ENCODE data around the gene WDFY4. TPM values are rescaled to one million over a fixed set of nuclear protein-coding genes. Genes with fewer than 3 reads are reported as not detected.
A peak's percentile ranks its signal among the peaks of the same experiment; 100 is the strongest.

WDFY4 gene
- total RNA-seq, 1 experiment from 2014 or later = not detected

DNA sequence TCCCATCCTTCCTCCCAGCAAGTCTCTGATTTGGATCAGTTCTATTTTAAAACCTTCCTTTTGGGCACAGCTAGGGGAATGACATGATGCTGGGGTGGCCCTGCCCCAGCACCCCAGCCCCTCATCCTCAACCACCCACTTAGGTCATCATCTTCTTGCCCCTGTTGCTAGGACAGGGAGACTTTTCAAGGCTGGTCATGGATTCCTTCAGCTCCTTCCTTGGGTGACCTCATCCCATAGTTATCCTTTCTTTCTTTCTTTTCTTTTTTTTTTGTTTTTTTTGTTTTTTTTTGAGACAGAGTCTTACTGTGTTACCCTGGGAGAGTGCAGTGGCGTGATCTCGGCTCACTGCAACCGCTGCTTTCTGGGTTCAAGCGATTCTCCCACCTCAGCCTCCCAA lies 127.2 kb downstream of the WDFY4 start:
- H3K27me3 ChIP-seq (ENCODE audit: insufficient read depth, low read length) = peaks cover 4% of the 10 kb centered on the region; the same call in 1 of the 2 replicates
- no peaks in the 10 kb centered on the region for H3K9me3 ChIP-seq (ENCODE audit: control insufficient read depth, low read depth, low read length)
- no peak overlapping the region for H2AFZ ChIP-seq (ENCODE audit: low read length)
- H4K20me1 ChIP-seq (ENCODE audit: control insufficient read depth, insufficient read depth, insufficient read length) = peaks cover 3% of the 10 kb centered on the region
- H2BK120ac ChIP-seq (ENCODE audit: low read depth, low read length, poor library complexity, severe bottlenecking) = no peak overlapping the region
- H2BK20ac ChIP-seq (ENCODE audit: low read depth, low read length, poor library complexity, severe bottlenecking) = no peak overlapping the region
- peaks cover 0 to 2% (median 0%) of the 10 kb centered on the region in 3 experiments; a peak in 1 of 7 replicates for H3K36me3 Mint-ChIP-seq (ENCODE audit: insufficient read depth in 1 of 3, low read depth in 3 of 3)
- H3K9me3 Mint-ChIP-seq = peaks cover 3 to 6% of the 10 kb centered on the region in 2 experiments; a peak in 1 of 5 replicates
- no peak overlapping the region for H2AK5ac ChIP-seq (ENCODE audit: insufficient read length, low read length)
- H3K4me1 Mint-ChIP-seq = peaks cover 8 to 10% of the 10 kb centered on the region in 2 experiments
- no peak overlapping the region for H2BK5ac ChIP-seq (ENCODE audit: insufficient read length, low read length)
- H3K27ac Mint-ChIP-seq = peak overlapping the region in 1 of 3 experiments; percentile 39; a peak in 1 of 7 replicates
- H3K27ac ChIP-seq (ENCODE audit: insufficient read length, low read depth, low read length) = no peak overlapping the region
- H3T11ph ChIP-seq (ENCODE audit: low read length) = no peak overlapping the region
- H3K23me2 ChIP-seq (ENCODE audit: insufficient read length, low read depth, low read length, poor library complexity, severe bottlenecking) = no peaks in the 10 kb centered on the region
- H3K56ac ChIP-seq (ENCODE audit: insufficient read length, low read depth, low read length) = no peak overlapping the region
- H3K4me1 ChIP-seq (ENCODE audit: insufficient read depth, low read length) = no peaks in the 10 kb centered on the region
- no peak overlapping the region for H3K4me2 ChIP-seq (ENCODE audit: insufficient read depth, insufficient read length, low read length)
- H3K23ac ChIP-seq (ENCODE audit: insufficient read length, low read depth, low read length) = no peak overlapping the region
- H3K9ac ChIP-seq (ENCODE audit: extremely low read depth, insufficient read length, low read length) = no peak overlapping the region
- TF ChIP-seq, protein P1, sequence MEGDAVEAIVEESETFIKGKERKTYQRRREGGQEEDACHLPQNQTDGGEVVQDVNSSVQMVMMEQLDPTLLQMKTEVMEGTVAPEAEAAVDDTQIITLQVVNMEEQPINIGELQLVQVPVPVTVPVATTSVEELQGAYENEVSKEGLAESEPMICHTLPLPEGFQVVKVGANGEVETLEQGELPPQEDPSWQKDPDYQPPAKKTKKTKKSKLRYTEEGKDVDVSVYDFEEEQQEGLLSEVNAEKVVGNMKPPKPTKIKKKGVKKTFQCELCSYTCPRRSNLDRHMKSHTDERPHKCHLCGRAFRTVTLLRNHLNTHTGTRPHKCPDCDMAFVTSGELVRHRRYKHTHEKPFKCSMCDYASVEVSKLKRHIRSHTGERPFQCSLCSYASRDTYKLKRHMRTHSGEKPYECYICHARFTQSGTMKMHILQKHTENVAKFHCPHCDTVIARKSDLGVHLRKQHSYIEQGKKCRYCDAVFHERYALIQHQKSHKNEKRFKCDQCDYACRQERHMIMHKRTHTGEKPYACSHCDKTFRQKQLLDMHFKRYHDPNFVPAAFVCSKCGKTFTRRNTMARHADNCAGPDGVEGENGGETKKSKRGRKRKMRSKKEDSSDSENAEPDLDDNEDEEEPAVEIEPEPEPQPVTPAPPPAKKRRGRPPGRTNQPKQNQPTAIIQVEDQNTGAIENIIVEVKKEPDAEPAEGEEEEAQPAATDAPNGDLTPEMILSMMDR (conservative IDR thresholded peaks at IDR 0.05) = no peak
- no peak overlapping the region for H3K4me3 Mint-ChIP-seq
- H4K91ac ChIP-seq (ENCODE audit: insufficient read length, low read depth, low read length) = no peak overlapping the region
- no peak overlapping the region for H2BK15ac ChIP-seq (ENCODE audit: low read depth, low read length)
- H4K5ac ChIP-seq (ENCODE audit: insufficient read length, low read depth, low read length) = no peak overlapping the region
- no peak overlapping the region for H2BK12ac ChIP-seq (ENCODE audit: insufficient read length, low read depth, low read length)
- no peaks in the 10 kb centered on the region for H3K79me1 ChIP-seq (ENCODE audit: insufficient read depth, low read depth, low read length, poor library complexity, severe bottlenecking)
- H3K27me3 Mint-ChIP-seq (ENCODE audit: low read depth) = peaks cover 12% of the 10 kb centered on the region
- WGBS (ENCODE audit: extremely low coverage, insufficient read length, low lambda C conversion rate) = no CpG with 5 or more reads among the region's 4 CpGs
- no peak overlapping the region for H3K18ac ChIP-seq (ENCODE audit: insufficient read length, low read depth, low read length)
- no peak overlapping the region for H3K4ac ChIP-seq (ENCODE audit: low read depth, low read length)
- H3K14ac ChIP-seq (ENCODE audit: insufficient read depth, low read length) = no peak overlapping the region
- no peaks in the 10 kb centered on the region for H3K79me2 ChIP-seq (ENCODE audit: insufficient read depth, low read length)
- H4K8ac ChIP-seq (replicated peaks; ENCODE audit: insufficient read length, low read depth, low read length) = no peak overlapping the region
- DNase-seq = no peak

Data from H9 (cell line).